WTC11 (cell line): ENCODE data around the gene CSNK2A1. TPM values are rescaled to one million over a fixed set of nuclear protein-coding genes. Genes with fewer than 3 reads are reported as not detected.

Experiments used
- ATAC-seq: fragments of 200-7000 bp; cut with Tn5 transposase; 2 replicates; pipeline ENCODE4 v1.10.0; 2021; ENCODE audit warnings: mild to moderate bottlenecking, moderate library complexity
- CTCF ChIA-PET: fragments of 300-600 bp; sonication (Branson Sonifier 250); formaldehyde crosslinking; loops from one replicate; lab custom pipeline; 2021; ENCODE audit warnings: antibody characterized with exemption; lab: Charles Lee
- POLR2A ChIA-PET: fragments of 350-600 bp; sonication (Branson Sonifier 250); formaldehyde crosslinking; loops from one replicate; lab custom pipeline; 2021; ENCODE audit warnings: antibody characterized with exemption; lab: Charles Lee
- DNase-seq: peaks from one replicate; pipeline ENCODE4 v3.0.0; 2021; ENCODE audit warnings: low spot score
- H3K27ac Mint-ChIP-seq: 2 replicates; pipeline ENCODE4 v1.8.0; 2021; ENCODE audit warnings: mixed read lengths
- H3K27me3 Mint-ChIP-seq: 2 replicates; pipeline ENCODE4 v1.8.0; 2021; ENCODE audit warnings: low read depth, mild to moderate bottlenecking, moderate library complexity, mixed read lengths
- H3K36me3 Mint-ChIP-seq: 2 replicates; pipeline ENCODE4 v1.8.0; 2021; ENCODE audit warnings: mixed read lengths
- H3K4me1 Mint-ChIP-seq: 2 replicates; pipeline ENCODE4 v1.8.0; 2022; ENCODE audit warnings: mixed read lengths
- H3K4me3 Mint-ChIP-seq: 2 replicates; pipeline ENCODE4 v1.8.0; 2021; ENCODE audit warnings: mild to moderate bottlenecking, moderate library complexity, mixed read lengths
- H3K9me3 Mint-ChIP-seq: 2 replicates; pipeline ENCODE4 v1.8.0; 2021; ENCODE audit warnings: mixed read lengths
- CREM ChIP-seq: sonication (generic); formaldehyde crosslinking; IDR thresholded peaks from 2 replicates; pipeline ENCODE4 v1.8.1; 2022; ENCODE audit warnings: mild to moderate bottlenecking, missing genetic modification reagents, moderate library complexity
- E2F4 ChIP-seq: sonication (generic); formaldehyde crosslinking; IDR thresholded peaks from 2 replicates; pipeline ENCODE4 v1.8.1; 2022; ENCODE audit warnings: low read depth, mild to moderate bottlenecking, moderate library complexity, missing genetic modification reagents, borderline replicate concordance
- ELF4 ChIP-seq: sonication (generic); formaldehyde crosslinking; IDR thresholded peaks from 2 replicates; pipeline ENCODE4 v1.8.1; 2022; ENCODE audit warnings: low read depth, mild to moderate bottlenecking, moderate library complexity, missing genetic modification reagents
- HMGA2 ChIP-seq: fragments of 250-450 bp; sonication (Bioruptor Pico); IDR thresholded peaks from 2 replicates; pipeline ENCODE4 v1.4.0; 2021; ENCODE audit warnings: mild to moderate bottlenecking, moderate library complexity
- MLX ChIP-seq: sonication (generic); formaldehyde crosslinking; IDR thresholded peaks from 2 replicates; pipeline ENCODE4 v1.8.1; 2023; ENCODE audit warnings: mild to moderate bottlenecking, missing genetic modification reagents, moderate library complexity
- MYBL2 ChIP-seq: sonication (generic); formaldehyde crosslinking; IDR thresholded peaks from 2 replicates; pipeline ENCODE4 v1.8.1; 2023; ENCODE audit warnings: mild to moderate bottlenecking, moderate library complexity, missing genetic modification reagents
- OVOL2 ChIP-seq: fragments of 250-450 bp; sonication (Bioruptor Pico); IDR thresholded peaks from 2 replicates; pipeline ENCODE4 v1.9.0; 2021; ENCODE audit warnings: mild to moderate bottlenecking, borderline replicate concordance
- PREB ChIP-seq: sonication (generic); formaldehyde crosslinking; IDR thresholded peaks from 2 replicates; pipeline ENCODE4 v1.8.1; 2022; ENCODE audit warnings: mild to moderate bottlenecking, missing genetic modification reagents, moderate library complexity, borderline replicate concordance
- PRRX2 ChIP-seq: fragments of 250-450 bp; sonication (Bioruptor Pico); IDR thresholded peaks from 2 replicates; pipeline ENCODE4 v1.8.0; 2021; ENCODE audit warnings: mild to moderate bottlenecking
- RORB ChIP-seq: fragments of 250-450 bp; sonication (Bioruptor Pico); IDR thresholded peaks from 2 replicates; pipeline ENCODE4 v1.9.0; 2021; ENCODE audit warnings: mild to moderate bottlenecking
- SOX15 ChIP-seq: fragments of 250-450 bp; sonication (Bioruptor Pico); IDR thresholded peaks from 2 replicates; pipeline ENCODE4 v1.9.0; 2021; ENCODE audit warnings: mild to moderate bottlenecking
- STAT6 ChIP-seq: sonication (generic); formaldehyde crosslinking; conservative IDR thresholded peaks from 2 replicates; pipeline ENCODE4 v1.8.1; 2023; ENCODE audit warnings: mild to moderate bottlenecking, low read depth, missing genetic modification reagents, moderate library complexity
- TEAD4 ChIP-seq: sonication (generic); formaldehyde crosslinking; IDR thresholded peaks from 2 replicates; pipeline ENCODE4 v1.8.0; 2022; ENCODE audit warnings: mild to moderate bottlenecking, missing genetic modification reagents
- ZBTB21 ChIP-seq: sonication (generic); formaldehyde crosslinking; IDR thresholded peaks from 2 replicates; pipeline ENCODE4 v1.8.1; 2023; ENCODE audit warnings: mild to moderate bottlenecking, missing genetic modification reagents, borderline replicate concordance
- ZBTB43 ChIP-seq: sonication (generic); formaldehyde crosslinking; IDR thresholded peaks from 2 replicates; pipeline ENCODE4 v1.8.1; 2023; ENCODE audit warnings: mild to moderate bottlenecking, missing genetic modification reagents
- ZNF317 ChIP-seq: sonication (generic); formaldehyde crosslinking; IDR thresholded peaks from 2 replicates; pipeline ENCODE4 v1.8.1; 2023; ENCODE audit warnings: low read depth, mild to moderate bottlenecking, moderate library complexity, missing genetic modification reagents, borderline replicate concordance
- ZNF425 ChIP-seq: fragments of 250-450 bp; sonication (Bioruptor Pico); conservative IDR thresholded peaks from 2 replicates; pipeline ENCODE4 v1.9.0; 2021; ENCODE audit warnings: mild to moderate bottlenecking
- ZNF532 ChIP-seq: fragments of 250-450 bp; sonication (Bioruptor Pico); IDR thresholded peaks from 2 replicates; pipeline ENCODE4 v1.9.0; 2021; ENCODE audit warnings: mild to moderate bottlenecking, borderline replicate concordance
- ZNF671 ChIP-seq: fragments of 250-450 bp; sonication (Bioruptor Pico); IDR thresholded peaks from 2 replicates; pipeline ENCODE4 v1.8.0; 2021; ENCODE audit warnings: mild to moderate bottlenecking
- total RNA-seq: library from RNA; stranded (reverse); gene quantifications from 3 replicates; pipeline ENCODE4 v1.2.3, GENCODE V29; 2021

The CSNK2A1 gene
- total RNA-seq, 1 experiment from 2014 or later: 235 TPM

- TF ChIP-seq ZNF532 (CRISPR knock-in tag) (no peak), MLX (CRISPR knock-in tag) (no peak), TEAD4 (CRISPR knock-in tag) (no peak)
These were observed 51.4 kb downstream of the CSNK2A1 start (continued) for GRCh38 chr20:492159-492558.

GRCh38 chr20:487655-488054 lies 55.9 kb downstream of the CSNK2A1 start:
- H3K4me3 Mint-ChIP-seq: no peak overlapping the region
- no peak overlapping the region for H3K27ac Mint-ChIP-seq
- no peaks in the 10 kb centered on the region for H3K27me3 Mint-ChIP-seq
- ChIA-PET CTCF (interaction anchor here (1.7 kb wide), 1 partner anchor 90 kb away, joined by 4 read pairs; no protein-coding TSS in a partner anchor), POLR2A (no interaction called here)
- no peaks in the 10 kb centered on the region for H3K9me3 Mint-ChIP-seq
- H3K4me1 Mint-ChIP-seq: no peaks in the 10 kb centered on the region
- no peak for TF ChIP-seq ELF4 (CRISPR knock-in tag)
- TF ChIP-seq HMGA2 (CRISPR knock-in tag): no peak
- TF ChIP-seq MYBL2 (CRISPR knock-in tag): no peak
- TF ChIP-seq PRRX2 (CRISPR knock-in tag): no peak
- TF ChIP-seq SOX15 (CRISPR knock-in tag): no peak
- no peak for TF ChIP-seq STAT6 (CRISPR knock-in tag)
- no peak for TF ChIP-seq PREB (CRISPR knock-in tag)
- TF ChIP-seq RORB (CRISPR knock-in tag): no peak
- TF ChIP-seq CREM (CRISPR knock-in tag): no peak
- no peak for TF ChIP-seq ZNF671 (CRISPR knock-in tag)
- TF ChIP-seq OVOL2: no peak
- no peak for ATAC-seq
- peaks cover 86% of the 10 kb centered on the region for H3K36me3 Mint-ChIP-seq
- no peak for DNase-seq

- no peak for DNase-seq
- H3K36me3 Mint-ChIP-seq: peaks cover 83% of the 10 kb centered on the region
- CTCF ChIA-PET: interaction anchor here (1.1 kb wide), 1 partner anchor 130 kb away, joined by 3 read pairs; no protein-coding TSS in a partner anchor
- POLR2A ChIA-PET: no interaction called here
- no peak overlapping the region for H3K27ac Mint-ChIP-seq
- no peaks in the 10 kb centered on the region for H3K27me3 Mint-ChIP-seq
- ATAC-seq: no peak
- H3K4me1 Mint-ChIP-seq: no peaks in the 10 kb centered on the region
- H3K9me3 Mint-ChIP-seq: no peaks in the 10 kb centered on the region
- H3K4me3 Mint-ChIP-seq: no peak overlapping the region
- TF ChIP-seq ZBTB21 (CRISPR knock-in tag) (no peak), E2F4 (CRISPR knock-in tag) (no peak), ZBTB43 (CRISPR knock-in tag) (no peak), ZNF425 (CRISPR knock-in tag) (no peak), ZNF317 (no peak)
These were observed 59.6 kb downstream of the CSNK2A1 start for GRCh38 chr20:483815-484644.
